Occipital lobe (tissue), 2 donors: Measurements from ENCODE around the gene SPACA7. TPM values are rescaled to one million over a fixed set of nuclear protein-coding genes. Genes with fewer than 3 reads are reported as not detected.
"Not testable (repeated sequence)": the region's sequence is repeated elsewhere in the genome, so short reads cannot be mapped to it uniquely, and the experiment has no call there.

Experiments
- DNase-seq: peaks from one replicate; lab custom pipeline; 2025; lab: John Stamatoyannopoulos, UW
- total RNA-seq: library from RNA; depleted of rRNA; stranded (reverse); fragments of >200 nt; gene quantifications from one replicate; pipeline ENCODE4 v1.2.3, GENCODE V29; 2014

Gene SPACA7
- total RNA-seq, 1 donor from 2014 or later = not detected

GRCh38 chr13:112349681-112350080, 26.5 kb upstream of the SPACA7 start:
- no peak for DNase-seq

- DNase-seq = no peak
Observed at GRCh38 chr13:112350300-112350699, 25.9 kb upstream of the SPACA7 start.

GRCh38 chr13:112351825-112352224, 24.3 kb upstream of the SPACA7 start:
- DNase-seq = no peak

GRCh38 chr13:112353856-112354255, 22.3 kb upstream of the SPACA7 start:
- DNase-seq = no peak

- DNase-seq = no peak
Observed at GRCh38 chr13:112354330-112355273, 21.6 kb upstream of the SPACA7 start.

GRCh38 chr13:112355274-112355838, 20.8 kb upstream of the SPACA7 start:
- DNase-seq = no peak

- DNase-seq = no peak
Observed at GRCh38 chr13:112356190-112356589, 20.0 kb upstream of the SPACA7 start.

GRCh38 chr13:112358156-112358555, 18.0 kb upstream of the SPACA7 start:
- DNase-seq = no peak

GRCh38 chr13:112362021-112362420, 14.1 kb upstream of the SPACA7 start:
- no peak for DNase-seq

- no peak for DNase-seq
Observed at GRCh38 chr13:112363867-112364528, 12.2 kb upstream of the SPACA7 start.

GRCh38 chr13:112366907-112367646, 9.1 kb upstream of the SPACA7 start:
- DNase-seq = no peak

- no peak for DNase-seq
Observed at GRCh38 chr13:112368883-112369282, 7.3 kb upstream of the SPACA7 start.

GRCh38 chr13:112370311-112370710, 5.8 kb upstream of the SPACA7 start:
- no peak for DNase-seq

- no peak for DNase-seq
Observed at GRCh38 chr13:112374271-112374670, 1.9 kb upstream of the SPACA7 start.

- no peak for DNase-seq
Observed at GRCh38 chr13:112391746-112392145, 15.6 kb downstream of the SPACA7 start.

- DNase-seq = no peak
Observed at GRCh38 chr13:112392719-112393118, 16.6 kb downstream of the SPACA7 start.

- DNase-seq = not testable (repeated sequence)
Observed at GRCh38 chr13:112395022-112395421, 18.9 kb downstream of the SPACA7 start.

- not testable (repeated sequence) for DNase-seq
Observed at GRCh38 chr13:112395941-112396340, 19.8 kb downstream of the SPACA7 start.

GRCh38 chr13:112397108-112397507, 21.0 kb downstream of the SPACA7 start:
- DNase-seq = no peak

GRCh38 chr13:112398347-112398746, 22.2 kb downstream of the SPACA7 start:
- DNase-seq = not testable (repeated sequence)

GRCh38 chr13:112409828-112410227, 33.7 kb downstream of the SPACA7 start:
- not testable (repeated sequence) for DNase-seq

- DNase-seq = no peak
Observed at GRCh38 chr13:112416647-112417046, 40.5 kb downstream of the SPACA7 start.
